Neural crest cell (in vitro differentiated cells): Measurements from ENCODE around the gene BICD2. TPM values are rescaled to one million over a fixed set of nuclear protein-coding genes. Genes with fewer than 3 reads are reported as not detected.

Experiments used
- DNase-seq: peaks from one replicate; pipeline ENCODE4 v3.0.0; 2021; ENCODE audit warnings: low read depth, mixed read lengths, low spot score
- H3K27ac Mint-ChIP-seq: one replicate; pipeline ENCODE4 v1.8.0; 2021; ENCODE audit warnings: mild to moderate bottlenecking, mixed read lengths; ENCODE audit not compliant: unreplicated experiment
- H3K27me3 Mint-ChIP-seq: 2 replicates; pipeline ENCODE4 v1.8.0; 2021; ENCODE audit warnings: low read depth, mild to moderate bottlenecking, mixed read lengths
- H3K36me3 Mint-ChIP-seq: 2 replicates; pipeline ENCODE4 v1.8.0; 2021; ENCODE audit warnings: low read depth, mild to moderate bottlenecking, mixed read lengths
- H3K4me1 Mint-ChIP-seq: 2 replicates; pipeline ENCODE4 v1.8.0; 2021; ENCODE audit warnings: mixed read lengths
- H3K4me3 Mint-ChIP-seq: one replicate; pipeline ENCODE4 v1.8.0; 2021; ENCODE audit warnings: mild to moderate bottlenecking, mixed read lengths
- H3K9me3 Mint-ChIP-seq: 2 replicates; pipeline ENCODE4 v1.8.0; 2021; ENCODE audit warnings: mixed read lengths
- CTCF ChIP-seq: fragments of 200-600 bp; sonication (generic); conservative IDR thresholded peaks from 2 replicates; pipeline ENCODE4 v1.5.0; 2021; ENCODE audit warnings: antibody characterized with exemption, mild to moderate bottlenecking
- total RNA-seq: library from RNA; stranded (reverse); gene quantifications from 2 replicates; pipeline ENCODE4 v1.2.1, GENCODE V29; 2021

The BICD2 gene
- total RNA-seq, 1 donor from 2014 or later = 41.5 TPM

GRCh38 chr9:92747459-92748232, 17.0 kb downstream of the BICD2 start:
- H3K4me1 Mint-ChIP-seq = peaks cover 49% of the 10 kb centered on the region
- no peak for DNase-seq
- H3K9me3 Mint-ChIP-seq = no peaks in the 10 kb centered on the region
- H3K4me3 Mint-ChIP-seq = no peak overlapping the region
- H3K27me3 Mint-ChIP-seq = no peaks in the 10 kb centered on the region
- TF ChIP-seq CTCF = no peak
- H3K27ac Mint-ChIP-seq = peak overlapping the region; percentile 82
- peaks cover 2% of the 10 kb centered on the region for H3K36me3 Mint-ChIP-seq

- Mint-ChIP-seq H3K9me3 (no peaks in the 10 kb centered on the region), H3K27ac (no peak overlapping the region), H3K36me3 (peaks cover 2% of the 10 kb centered on the region), H3K4me3 (peak overlapping the region; percentile 1), H3K27me3 (no peaks in the 10 kb centered on the region), H3K4me1 (peaks cover 52% of the 10 kb centered on the region)
- no peak for TF ChIP-seq CTCF
- DNase-seq = no peak
Observed at GRCh38 chr9:92746567-92747458, 17.8 kb downstream of the BICD2 start.

- no peak for DNase-seq
- no peak overlapping the region for H3K27ac Mint-ChIP-seq
Observed at GRCh38 chr9:92745881-92746280, 18.8 kb downstream of the BICD2 start.

GRCh38 chr9:92745331-92745730, 19.3 kb downstream of the BICD2 start:
- Mint-ChIP-seq H3K36me3 (no peaks in the 10 kb centered on the region), H3K4me3 (no peak overlapping the region), H3K4me1 (peaks cover 54% of the 10 kb centered on the region), H3K9me3 (no peaks in the 10 kb centered on the region), H3K27me3 (no peaks in the 10 kb centered on the region), H3K27ac (no peak overlapping the region)
- TF ChIP-seq CTCF = no peak
- DNase-seq = no peak

More at GRCh38 chr9:92745881-92746280, 18.8 kb downstream of the BICD2 start:
- H3K36me3 Mint-ChIP-seq = no peaks in the 10 kb centered on the region
- peaks cover 57% of the 10 kb centered on the region for H3K4me1 Mint-ChIP-seq
- no peaks in the 10 kb centered on the region for H3K27me3 Mint-ChIP-seq
- H3K4me3 Mint-ChIP-seq = no peak overlapping the region
- no peaks in the 10 kb centered on the region for H3K9me3 Mint-ChIP-seq
- no peak for TF ChIP-seq CTCF

- peaks cover 45% of the 10 kb centered on the region for H3K4me1 Mint-ChIP-seq
- H3K4me3 Mint-ChIP-seq = no peak overlapping the region
- H3K9me3 Mint-ChIP-seq = no peaks in the 10 kb centered on the region
- H3K27me3 Mint-ChIP-seq = no peaks in the 10 kb centered on the region
- no peak for TF ChIP-seq CTCF
- H3K27ac Mint-ChIP-seq = no peak overlapping the region
- H3K36me3 Mint-ChIP-seq = no peaks in the 10 kb centered on the region
- no peak for DNase-seq
Observed at GRCh38 chr9:92740969-92741368, 23.7 kb downstream of the BICD2 start.
